ENCODE results near the gene PKD1L1. TPM values are rescaled to one million over a fixed set of nuclear protein-coding genes. Genes with fewer than 3 reads are reported as not detected.

The PKD1L1 gene
- total RNA-seq, 1 experiment from 2014 or later, result not detected

DNA sequence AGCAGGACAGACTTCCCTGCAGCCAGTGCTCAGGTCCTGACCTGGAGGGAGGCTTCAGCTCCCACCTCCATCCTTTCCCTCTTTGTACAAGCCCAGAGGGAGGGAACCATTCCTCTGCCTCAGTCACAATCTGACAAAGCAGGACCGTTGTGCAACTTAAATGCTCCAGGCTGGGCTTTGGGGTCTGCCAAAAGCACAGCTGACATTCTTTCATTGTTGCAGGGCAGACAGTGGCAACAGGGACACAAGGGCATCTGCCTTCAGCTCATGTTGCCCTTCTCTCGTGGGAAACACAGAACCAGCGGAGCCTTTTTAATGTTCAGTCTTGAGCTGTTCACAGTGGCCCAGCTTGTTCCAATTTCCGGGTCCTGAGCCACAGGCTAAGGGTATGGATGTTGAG lies 210.7 kb downstream of the PKD1L1 start:
- BruUV-seq (replicated peaks), result no TSS peak
- ChIA-PET POLR2A (ENCODE audit: low non-redundant PET) (no interaction called here), CTCF (no interaction called here)
- H3K36me3 ChIP-seq (ENCODE audit: insufficient read depth, low read length, poor library complexity, severe bottlenecking), result no peaks in the 10 kb centered on the region
- no peak overlapping the region for H3K4me3 ChIP-seq (ENCODE audit: low read depth, low read length, poor library complexity, severe bottlenecking)
- no peaks in the 10 kb centered on the region for H3K4me1 ChIP-seq (ENCODE audit: insufficient read depth, low read length, poor library complexity, severe bottlenecking)
- DNase-seq (ENCODE audit: low spot score), result no peak
- H3K27me3 ChIP-seq (replicated peaks; ENCODE audit: insufficient read depth, low read depth, low read length, poor library complexity), result peaks cover 6% of the 10 kb centered on the region
- no peak for TF ChIP-seq EZH2 (IDR thresholded peaks at IDR 0.05; ENCODE audit: borderline replicate concordance, low read depth, low read length, poor library complexity, severe bottlenecking)
- TF ChIP-seq, protein P1, sequence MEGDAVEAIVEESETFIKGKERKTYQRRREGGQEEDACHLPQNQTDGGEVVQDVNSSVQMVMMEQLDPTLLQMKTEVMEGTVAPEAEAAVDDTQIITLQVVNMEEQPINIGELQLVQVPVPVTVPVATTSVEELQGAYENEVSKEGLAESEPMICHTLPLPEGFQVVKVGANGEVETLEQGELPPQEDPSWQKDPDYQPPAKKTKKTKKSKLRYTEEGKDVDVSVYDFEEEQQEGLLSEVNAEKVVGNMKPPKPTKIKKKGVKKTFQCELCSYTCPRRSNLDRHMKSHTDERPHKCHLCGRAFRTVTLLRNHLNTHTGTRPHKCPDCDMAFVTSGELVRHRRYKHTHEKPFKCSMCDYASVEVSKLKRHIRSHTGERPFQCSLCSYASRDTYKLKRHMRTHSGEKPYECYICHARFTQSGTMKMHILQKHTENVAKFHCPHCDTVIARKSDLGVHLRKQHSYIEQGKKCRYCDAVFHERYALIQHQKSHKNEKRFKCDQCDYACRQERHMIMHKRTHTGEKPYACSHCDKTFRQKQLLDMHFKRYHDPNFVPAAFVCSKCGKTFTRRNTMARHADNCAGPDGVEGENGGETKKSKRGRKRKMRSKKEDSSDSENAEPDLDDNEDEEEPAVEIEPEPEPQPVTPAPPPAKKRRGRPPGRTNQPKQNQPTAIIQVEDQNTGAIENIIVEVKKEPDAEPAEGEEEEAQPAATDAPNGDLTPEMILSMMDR (conservative IDR thresholded peaks at IDR 0.05; ENCODE audit: low read depth, low read length), result no peak
- no peak overlapping the region for H3K27ac ChIP-seq (ENCODE audit: low read depth, low read length, poor library complexity, severe bottlenecking)
- intact Hi-C loops (cut with micrococcal nuclease; ENCODE audit: unreplicated experiment), result no loop called here
- H3K9me3 ChIP-seq (ENCODE audit: low read depth, low read length, poor library complexity, severe bottlenecking), result no peaks in the 10 kb centered on the region

DNA sequence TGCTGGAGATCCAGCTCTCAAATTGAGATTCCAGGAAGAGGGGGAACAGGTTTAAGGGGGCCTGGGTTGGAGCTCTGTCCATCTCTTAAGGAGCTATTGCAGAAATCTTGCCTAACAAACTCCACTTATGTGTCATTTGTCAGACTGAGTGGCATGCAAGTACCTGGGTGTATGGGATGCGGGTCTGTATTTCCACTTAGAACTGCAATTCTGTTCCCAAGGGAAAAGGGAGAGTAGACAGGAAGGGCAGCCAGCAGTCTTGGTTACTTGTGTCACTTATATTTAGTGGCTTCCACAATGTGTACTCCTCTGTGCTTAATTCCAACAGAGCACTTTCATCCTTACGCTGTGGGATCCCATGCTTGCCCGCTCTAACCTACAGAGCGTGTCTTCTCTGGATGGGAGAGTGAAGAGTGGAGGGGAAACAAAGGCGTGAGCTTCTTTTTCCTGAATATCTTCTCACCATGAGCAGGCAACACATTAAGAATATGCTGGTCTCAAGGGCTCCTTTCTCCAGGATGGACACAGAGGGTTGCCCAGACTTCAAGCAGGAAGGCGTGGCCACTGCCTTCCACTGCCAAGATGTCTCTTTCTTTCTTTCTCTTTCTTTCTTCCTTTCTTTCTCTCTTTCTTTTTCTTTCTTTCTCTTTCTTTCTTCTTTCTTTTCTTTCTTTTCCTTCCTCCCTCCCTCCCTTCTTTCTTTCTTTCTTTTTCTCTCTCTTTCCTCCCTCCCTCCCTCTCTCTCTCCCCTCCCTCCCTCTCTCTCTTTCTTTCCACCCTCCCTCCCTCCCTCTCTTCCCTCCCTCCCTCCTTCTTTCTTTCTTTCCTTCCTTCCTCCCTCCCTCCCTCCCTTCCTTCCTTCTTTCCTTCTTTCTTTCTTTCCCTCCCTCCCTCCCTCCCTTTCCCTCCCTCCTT lies 212.6 kb downstream of the PKD1L1 start:
- POLR2A ChIA-PET (ENCODE audit: low non-redundant PET), result interaction anchor here (0.6 kb wide), 1 partner anchor 12 kb away, joined by 3 read pairs; no protein-coding TSS in a partner anchor
- intact Hi-C loops (cut with micrococcal nuclease; ENCODE audit: unreplicated experiment), result no loop called here
- Histone ChIP-seq H3K27ac (ENCODE audit: low read depth, low read length, poor library complexity, severe bottlenecking) (no peak overlapping the region), H3K27me3 (replicated peaks; ENCODE audit: insufficient read depth, low read depth, low read length, poor library complexity) (peaks cover 6% of the 10 kb centered on the region), H3K36me3 (ENCODE audit: insufficient read depth, low read length, poor library complexity, severe bottlenecking) (no peaks in the 10 kb centered on the region), H3K4me3 (ENCODE audit: low read depth, low read length, poor library complexity, severe bottlenecking) (no peak overlapping the region), H3K9me3 (ENCODE audit: low read depth, low read length, poor library complexity, severe bottlenecking) (no peaks in the 10 kb centered on the region), H3K4me1 (ENCODE audit: insufficient read depth, low read length, poor library complexity, severe bottlenecking) (no peaks in the 10 kb centered on the region)
- BruUV-seq (replicated peaks), result no TSS peak
- no peak for TF ChIP-seq EZH2 (IDR thresholded peaks at IDR 0.05; ENCODE audit: borderline replicate concordance, low read depth, low read length, poor library complexity, severe bottlenecking)
- TF ChIP-seq, protein P1 (conservative IDR thresholded peaks at IDR 0.05; ENCODE audit: low read depth, low read length), result no peak
- CTCF ChIA-PET, result no interaction called here
- DNase-seq (ENCODE audit: low spot score), result no peak

- ChIA-PET POLR2A (ENCODE audit: low non-redundant PET) (interaction anchor here (0.6 kb wide), 1 partner anchor 12 kb away, joined by 3 read pairs; no protein-coding TSS in a partner anchor), CTCF (no interaction called here)
- no peaks in the 10 kb centered on the region for H3K9me3 ChIP-seq (ENCODE audit: low read depth, low read length, poor library complexity, severe bottlenecking)
- no peaks in the 10 kb centered on the region for H3K4me1 ChIP-seq (ENCODE audit: insufficient read depth, low read length, poor library complexity, severe bottlenecking)
- H3K27ac ChIP-seq (ENCODE audit: low read depth, low read length, poor library complexity, severe bottlenecking), result no peak overlapping the region
- DNase-seq (ENCODE audit: low spot score), result no peak
- no peaks in the 10 kb centered on the region for H3K36me3 ChIP-seq (ENCODE audit: insufficient read depth, low read length, poor library complexity, severe bottlenecking)
- no peak overlapping the region for H3K4me3 ChIP-seq (ENCODE audit: low read depth, low read length, poor library complexity, severe bottlenecking)
- TF ChIP-seq, protein P1 (conservative IDR thresholded peaks at IDR 0.05; ENCODE audit: low read depth, low read length), result no peak
- no peak for TF ChIP-seq EZH2 (IDR thresholded peaks at IDR 0.05; ENCODE audit: borderline replicate concordance, low read depth, low read length, poor library complexity, severe bottlenecking)
- intact Hi-C loops (cut with micrococcal nuclease; ENCODE audit: unreplicated experiment), result no loop called here
- peaks cover 6% of the 10 kb centered on the region for H3K27me3 ChIP-seq (replicated peaks; ENCODE audit: insufficient read depth, low read depth, low read length, poor library complexity)
- no TSS peak for BruUV-seq (replicated peaks)
Measured at GRCh38 chr7:47734949-47735291, 213.3 kb downstream of the PKD1L1 start.
